EH (cell line): Measurements from ENCODE around the gene TNFRSF11A.

Experiments
- DNase-seq: peaks from one replicate; pipeline ENCODE4 v3.0.0-alpha.2; 2015; ENCODE audit warnings: low read depth

Gene TNFRSF11A

DNA sequence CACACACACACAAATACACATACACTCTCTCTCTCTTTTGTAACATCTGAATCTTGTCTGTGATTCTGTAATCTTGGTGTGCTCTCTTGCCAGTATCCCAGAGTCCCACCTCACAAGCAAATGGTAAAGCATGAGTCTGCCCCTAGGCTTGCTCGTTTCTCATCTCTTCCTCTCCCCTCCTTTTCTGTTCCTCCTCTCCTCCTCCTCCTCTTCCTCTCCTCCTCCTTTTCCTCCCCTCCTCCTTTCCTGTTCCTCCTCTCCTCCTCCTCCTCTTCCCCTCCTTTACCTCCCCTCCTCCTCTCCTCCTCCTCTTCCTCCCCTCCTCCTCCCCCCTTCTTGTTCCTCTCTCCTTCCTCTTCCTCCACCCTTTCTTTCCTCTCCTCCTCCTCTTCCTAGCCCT lies 59.0 kb downstream of the TNFRSF11A start:
- DNase-seq = no peak

DNA sequence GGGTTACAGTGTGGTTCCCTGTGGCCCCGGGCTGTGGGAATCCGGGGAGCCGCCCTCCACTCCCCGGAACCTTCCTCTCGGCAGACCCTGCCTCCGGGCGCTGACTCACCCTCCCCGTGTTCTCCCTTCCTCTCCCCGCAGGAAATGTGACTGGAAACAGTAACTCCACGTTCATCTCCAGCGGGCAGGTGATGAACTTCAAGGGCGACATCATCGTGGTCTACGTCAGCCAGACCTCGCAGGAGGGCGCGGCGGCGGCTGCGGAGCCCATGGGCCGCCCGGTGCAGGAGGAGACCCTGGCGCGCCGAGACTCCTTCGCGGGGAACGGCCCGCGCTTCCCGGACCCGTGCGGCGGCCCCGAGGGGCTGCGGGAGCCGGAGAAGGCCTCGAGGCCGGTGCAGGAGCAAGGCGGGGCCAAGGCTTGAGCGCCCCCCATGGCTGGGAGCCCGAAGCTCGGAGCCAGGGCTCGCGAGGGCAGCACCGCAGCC lies 59.5 kb downstream of the TNFRSF11A start:
- DNase-seq = peak; percentile 23

DNA sequence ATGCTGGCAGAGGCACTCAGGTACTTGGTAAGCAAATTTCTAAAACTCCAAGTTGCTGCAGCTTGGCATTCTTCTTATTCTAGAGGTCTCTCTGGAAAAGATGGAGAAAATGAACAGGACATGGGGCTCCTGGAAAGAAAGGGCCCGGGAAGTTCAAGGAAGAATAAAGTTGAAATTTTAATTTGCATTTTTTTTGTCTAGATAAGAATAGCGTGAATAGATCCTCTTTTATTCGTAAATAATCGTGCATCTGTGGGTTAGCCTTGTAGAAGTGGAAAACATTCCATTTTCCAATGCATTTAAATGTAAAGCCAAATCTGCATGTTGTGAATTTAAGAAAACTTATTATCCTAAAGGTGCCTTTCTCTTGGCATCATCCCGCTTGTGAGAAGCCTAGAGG lies 61.0 kb downstream of the TNFRSF11A start:
- no peak for DNase-seq

DNA sequence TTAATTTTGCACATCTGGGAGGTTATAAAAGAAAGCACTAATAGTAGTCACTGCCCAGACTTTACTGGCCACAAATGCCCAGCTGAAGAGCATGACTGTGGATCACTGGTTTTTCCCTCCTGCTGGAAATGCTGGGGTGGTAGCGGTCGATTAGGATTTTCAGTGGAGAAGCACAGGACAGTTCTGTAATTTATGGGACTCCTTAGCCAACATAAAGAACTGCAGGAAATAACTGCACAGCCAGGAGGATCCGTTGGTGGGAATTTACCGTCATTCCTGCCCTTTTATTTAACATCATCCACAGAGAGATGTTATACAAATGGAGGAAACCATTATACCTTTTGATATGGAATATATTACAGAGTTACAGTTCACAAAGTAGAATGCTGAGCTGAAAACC lies 61.5 kb downstream of the TNFRSF11A start:
- no peak for DNase-seq

DNA sequence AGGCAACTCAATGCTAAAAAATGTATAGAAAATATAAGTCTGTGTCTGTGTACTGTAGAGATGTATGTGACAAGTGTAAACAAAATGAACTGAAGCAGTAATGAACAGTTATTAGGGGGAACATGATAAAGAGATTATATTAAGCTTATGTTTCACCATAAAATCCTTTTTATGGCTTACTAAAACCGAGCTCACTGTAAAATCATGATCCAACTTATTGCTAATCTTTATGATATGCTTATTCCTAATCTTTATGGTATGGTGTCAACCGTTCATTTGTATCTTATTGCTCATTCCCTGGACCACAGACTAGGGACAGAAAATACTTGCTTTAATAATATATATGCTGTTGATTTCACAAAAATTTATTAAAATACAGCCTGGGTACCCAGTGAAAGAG lies 62.1 kb downstream of the TNFRSF11A start:
- no peak for DNase-seq

DNA sequence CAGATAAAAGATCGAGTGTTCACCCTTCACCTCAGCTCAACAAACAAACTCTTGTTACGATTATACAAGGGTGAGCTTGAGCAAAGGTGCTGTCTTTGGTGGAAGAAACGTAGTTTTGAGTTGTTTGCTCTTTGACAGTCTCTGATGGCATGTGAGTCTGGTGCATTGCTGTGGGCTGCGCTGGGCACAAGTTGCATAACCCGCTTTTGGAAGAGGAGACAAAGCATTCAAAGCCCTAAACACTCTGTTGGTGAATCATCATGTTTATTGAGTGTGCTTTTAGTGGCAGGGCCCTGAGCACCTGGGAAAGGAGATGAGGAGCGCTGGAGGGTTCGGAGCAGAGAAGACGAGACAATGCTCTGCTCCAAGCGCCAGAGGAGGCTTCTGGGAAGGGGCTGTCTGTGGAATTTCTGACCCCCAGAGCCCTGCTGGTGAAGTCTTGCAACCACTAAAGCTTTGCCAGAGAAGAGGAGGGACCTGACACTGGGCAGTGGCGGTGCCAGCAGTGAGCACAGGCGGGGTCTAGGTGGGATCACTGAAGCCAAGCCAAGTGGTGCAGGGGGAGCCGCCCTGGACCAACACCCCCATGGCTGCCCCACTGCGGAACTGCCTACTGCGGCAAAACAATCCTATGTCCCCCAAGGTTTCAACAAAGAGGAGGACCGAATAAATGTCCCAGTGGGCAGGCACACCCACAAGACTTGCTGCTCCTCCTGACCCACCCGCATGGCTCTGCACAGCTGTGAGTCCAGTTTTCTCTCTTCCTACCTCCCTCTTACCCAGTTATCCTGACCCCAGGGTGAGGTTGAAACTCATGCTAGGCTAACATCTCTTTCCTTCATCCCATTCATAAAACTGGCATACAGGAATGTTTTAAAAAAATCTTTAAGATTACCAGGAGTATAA lies 64.0 kb downstream of the TNFRSF11A start:
- DNase-seq = no peak

DNA sequence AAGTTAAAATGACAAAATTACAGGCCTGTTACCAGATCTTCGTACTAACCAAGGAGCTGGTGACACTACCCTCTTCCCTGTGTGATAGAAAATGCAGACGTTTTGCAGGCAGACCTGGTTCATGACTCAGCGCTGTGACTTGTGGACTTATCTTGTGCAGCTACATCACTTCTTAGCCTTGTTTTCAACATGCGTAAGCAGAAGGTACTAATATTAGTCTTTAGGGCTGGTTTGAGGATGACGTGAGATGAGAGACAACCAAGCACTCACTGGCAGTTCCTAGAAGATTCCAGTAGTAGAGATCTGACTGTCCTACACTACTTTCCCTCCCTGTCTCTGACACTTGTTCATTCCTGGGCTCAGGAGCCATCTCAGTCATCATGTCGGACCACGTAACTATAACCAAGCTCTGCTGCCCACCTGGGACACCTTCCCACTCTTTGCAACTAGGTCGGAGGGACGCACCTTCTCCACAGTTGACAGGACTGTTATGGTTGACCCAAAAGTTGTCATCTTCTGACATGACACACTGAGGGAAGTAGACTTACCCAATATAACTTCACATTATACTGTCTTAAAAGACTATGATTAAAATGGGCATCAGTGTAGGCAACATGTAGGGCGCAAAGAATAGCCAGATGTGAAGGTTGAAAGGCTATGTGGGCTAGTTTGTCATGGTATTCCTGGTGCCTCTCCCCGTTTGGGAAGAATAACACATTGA lies 64.8 kb downstream of the TNFRSF11A start:
- DNase-seq = no peak

DNA sequence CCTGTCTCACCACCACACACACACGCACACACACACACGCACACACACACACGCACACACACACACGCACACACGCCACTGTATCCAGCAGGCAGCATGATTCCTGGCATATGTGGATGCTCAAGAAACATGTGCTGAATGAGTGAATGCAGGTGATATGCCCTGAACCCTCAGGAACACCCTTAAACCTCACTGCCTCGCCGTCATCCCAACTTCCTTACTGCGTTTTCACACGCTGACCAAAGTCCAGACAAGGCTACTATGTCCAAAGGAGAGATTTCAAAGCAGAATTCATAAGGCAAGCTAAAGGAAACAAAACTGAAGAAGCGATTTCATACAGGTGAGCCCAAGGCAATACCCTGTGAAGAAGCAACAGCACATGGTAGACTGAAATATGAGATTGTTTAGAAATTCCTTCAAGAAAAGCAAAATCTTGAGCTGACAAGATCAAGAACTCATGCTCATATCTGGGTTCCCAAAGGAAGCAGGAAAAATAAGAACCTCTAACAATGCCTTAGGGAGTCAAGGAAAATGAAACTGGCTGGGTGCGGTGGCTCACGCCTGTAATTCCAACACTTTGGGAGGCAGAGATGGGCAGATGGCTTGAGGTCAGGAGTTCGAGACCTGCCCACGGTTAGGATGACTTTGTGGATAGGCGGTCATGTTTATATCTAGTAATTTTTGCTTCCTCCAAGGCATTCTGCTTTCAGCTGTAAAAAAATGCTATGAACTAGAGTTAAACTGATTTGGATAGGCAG lies 69.1 kb downstream of the TNFRSF11A start:
- no peak for DNase-seq

DNA sequence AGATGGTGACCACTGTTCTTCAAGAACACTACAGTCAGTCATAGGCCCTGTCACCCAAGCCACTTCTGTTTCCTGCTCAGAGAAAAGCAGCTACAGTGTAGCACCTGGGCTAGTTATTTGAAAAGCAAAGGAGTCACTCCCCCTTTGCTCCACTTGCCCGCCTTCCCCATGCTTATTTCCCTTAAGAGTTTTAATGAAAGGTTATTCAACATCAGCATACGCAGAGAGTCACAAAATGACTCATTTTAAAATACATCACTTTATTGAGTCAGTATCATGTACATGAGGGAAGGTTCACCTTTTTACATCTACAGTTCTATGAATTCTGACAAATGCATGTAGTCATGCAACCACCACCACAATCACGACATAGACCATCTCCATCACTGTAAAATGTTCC lies 71.3 kb downstream of the TNFRSF11A start:
- DNase-seq = no peak

DNA sequence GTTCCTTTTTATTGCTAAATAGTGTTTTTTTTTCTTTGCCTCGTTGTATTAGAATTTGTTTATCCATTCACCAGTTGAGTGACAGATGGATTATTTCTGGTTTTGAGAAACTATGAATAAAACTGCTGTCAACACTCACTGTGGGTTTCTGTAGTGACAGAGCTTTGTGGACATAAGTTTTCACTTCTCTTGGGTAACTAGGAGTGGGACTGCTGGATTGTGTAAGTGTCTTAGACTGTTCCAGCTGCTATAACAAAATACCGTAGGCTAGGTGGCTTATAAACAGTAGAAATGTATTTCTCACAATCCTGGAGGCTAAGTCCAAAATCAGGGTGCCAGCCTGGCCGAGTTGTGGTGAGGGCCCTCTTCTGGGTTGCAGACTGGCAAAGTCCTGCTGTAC lies 71.9 kb downstream of the TNFRSF11A start:
- no peak for DNase-seq

DNA sequence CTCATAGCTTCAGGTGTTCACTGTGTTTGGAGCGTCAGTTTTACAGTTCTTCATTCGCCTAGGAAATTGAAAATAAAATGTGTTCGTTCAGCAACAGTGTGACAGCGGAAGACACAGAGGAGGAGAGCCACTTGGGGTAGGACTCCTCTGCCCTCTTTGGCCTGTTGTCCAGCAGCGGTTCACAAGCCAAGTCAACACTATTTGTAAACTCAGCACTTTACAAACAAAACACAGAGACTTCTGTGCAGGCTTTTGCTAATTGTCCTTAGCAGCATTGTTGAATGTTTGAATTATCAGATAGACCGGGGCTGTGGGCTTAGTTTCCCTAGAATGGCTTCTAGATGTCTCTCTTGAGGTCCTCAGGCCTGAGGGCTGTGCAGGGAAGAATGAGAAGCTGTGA lies 73.2 kb downstream of the TNFRSF11A start:
- no peak for DNase-seq

DNA sequence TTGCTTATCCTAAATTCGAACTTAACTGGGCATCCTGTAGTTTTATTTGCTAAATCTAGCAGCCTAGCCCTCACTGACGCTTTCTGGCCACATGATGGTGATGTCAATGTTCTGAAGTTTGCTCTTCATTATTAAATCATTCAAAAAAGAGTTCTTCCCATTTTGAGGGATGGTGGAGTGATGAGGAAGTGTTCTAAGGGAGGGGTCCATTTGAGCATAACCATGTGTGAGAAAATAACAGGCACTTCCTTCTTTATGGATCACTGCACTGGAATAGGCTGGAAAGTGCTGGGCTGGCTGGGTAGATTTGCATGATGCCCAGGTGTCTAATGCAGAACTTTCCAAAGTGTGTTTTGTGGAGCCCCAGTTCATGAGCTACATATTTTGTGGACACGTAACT lies 74.2 kb downstream of the TNFRSF11A start:
- no peak for DNase-seq

DNA sequence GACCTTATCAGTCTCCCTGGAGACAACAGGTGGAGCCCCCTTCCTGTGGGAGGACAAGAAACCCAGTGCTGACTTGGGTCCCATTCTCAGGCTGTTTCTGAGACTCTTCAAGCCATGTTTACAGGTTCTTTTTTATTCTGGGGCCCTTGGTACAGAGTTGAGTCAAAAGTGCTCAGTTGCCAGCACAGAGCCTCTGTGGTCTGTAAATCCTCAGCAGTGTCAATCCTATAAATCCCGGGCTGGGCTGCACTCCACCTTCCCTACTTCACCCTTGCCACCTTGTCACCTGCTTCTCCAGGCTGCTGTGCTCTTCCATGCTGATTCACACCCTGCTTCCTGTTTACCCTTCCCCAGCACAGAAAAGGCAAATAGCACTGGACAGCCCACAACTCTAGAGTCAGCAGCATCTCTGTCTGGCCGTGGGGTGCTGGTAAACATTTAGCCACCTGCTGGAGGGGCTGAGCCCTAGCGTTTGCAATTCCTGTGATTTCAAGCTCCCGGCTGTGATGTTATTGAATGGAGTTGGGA lies 74.7 kb downstream of the TNFRSF11A start:
- DNase-seq = no peak

DNA sequence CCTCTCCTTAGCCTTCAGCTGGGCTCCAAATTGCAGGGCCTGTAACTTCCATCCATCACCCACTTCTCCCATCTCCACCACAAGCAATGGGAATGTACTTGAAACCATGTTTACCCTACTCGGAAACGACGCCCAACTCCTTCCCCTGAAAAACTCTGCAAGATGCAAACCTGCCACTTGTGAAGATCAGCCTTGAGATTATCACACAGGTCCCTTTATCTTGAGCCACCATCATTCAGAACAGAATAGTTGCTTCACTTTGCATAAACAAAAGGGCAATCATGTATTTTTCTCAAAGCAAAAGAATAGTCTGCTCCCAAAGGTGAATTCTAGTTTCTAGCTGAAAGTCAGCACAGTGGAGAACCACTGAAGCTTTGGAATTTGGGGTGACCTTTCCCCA lies 75.8 kb downstream of the TNFRSF11A start:
- DNase-seq = no peak

DNA sequence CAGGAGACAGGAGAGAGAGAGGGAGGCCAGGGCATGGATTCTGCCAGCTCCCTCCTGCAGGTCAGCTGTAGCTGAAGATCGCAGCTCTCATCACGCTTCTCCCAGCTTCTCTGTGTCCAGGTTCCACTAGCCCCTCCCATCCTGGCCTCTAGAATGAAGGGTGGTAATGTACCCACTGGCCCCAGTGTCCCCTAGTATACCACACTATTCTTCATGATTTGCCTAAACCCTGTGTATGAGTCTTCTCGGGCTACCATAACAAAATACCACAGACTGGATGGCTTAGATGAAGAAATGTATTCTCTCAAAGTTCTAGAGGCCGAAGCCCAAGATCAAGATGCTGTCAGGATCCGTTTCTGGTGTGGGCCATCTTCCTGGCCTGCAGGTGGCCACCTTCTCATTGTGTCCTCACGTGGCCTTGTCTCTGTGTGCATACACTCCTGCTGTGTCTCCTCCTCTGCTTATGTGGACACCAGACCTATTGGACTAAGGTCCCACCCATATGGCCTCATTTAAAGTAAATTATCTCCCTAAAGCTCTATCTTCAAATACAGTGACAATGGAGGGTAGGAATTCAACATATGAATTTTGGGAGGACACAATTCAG lies 77.3 kb downstream of the TNFRSF11A start:
- DNase-seq = no peak

DNA sequence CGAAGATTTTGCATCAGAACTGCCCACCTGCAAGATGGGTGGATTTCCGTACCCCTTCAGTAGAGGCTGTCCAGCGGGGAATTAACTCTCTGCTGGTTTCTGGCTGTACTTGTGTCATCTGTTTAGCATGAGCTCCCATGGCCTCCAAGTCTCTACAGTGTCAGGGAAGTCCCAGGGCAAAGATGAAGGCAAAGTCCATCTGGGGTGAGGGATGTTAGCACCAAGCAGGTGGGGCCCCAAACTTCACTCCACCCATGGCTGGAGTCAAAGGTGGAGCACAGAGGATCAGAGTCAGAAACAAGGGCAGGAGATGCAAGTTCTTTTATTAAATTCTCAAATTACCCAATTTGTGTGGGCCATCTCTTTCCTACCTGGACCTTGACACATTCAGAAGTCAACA lies 78.0 kb downstream of the TNFRSF11A start:
- DNase-seq = no peak

DNA sequence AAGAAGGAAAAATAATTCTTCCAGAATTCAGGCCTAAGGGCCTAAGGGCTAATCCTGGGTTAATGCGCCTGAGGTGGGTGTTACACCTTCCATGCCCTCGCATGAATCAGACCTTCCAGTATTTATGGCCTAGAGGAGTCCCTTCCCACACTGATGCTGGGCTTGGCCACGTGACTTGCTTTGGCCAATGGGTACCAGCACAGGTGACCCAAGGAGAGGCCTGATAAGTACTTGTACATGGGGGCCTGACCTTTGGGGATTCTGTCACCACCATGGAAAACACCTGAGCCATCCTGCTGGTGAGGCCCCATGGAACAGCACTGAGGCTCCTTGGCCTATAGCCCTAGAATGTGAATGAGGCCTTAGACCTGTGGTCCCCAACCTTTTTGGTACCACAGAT lies 79.8 kb downstream of the TNFRSF11A start:
- no peak for DNase-seq

DNA sequence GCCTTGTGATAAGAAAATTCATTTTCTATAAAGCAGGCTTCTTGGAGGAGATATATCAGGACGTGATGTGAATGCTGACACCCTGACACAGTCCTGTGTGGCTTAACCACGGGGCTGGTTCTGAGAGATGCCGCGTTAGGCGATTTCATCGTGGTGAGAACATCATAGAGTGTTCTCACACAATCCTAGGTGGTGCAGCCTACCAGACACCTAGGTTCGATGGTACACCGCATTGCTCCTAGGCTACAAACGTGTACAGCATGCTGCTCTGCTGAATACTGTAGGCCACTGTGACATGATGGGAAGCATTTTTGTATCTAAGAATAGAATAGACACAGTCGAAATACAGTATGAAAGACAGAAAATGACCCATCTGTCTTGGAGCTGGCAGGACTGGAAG lies 82.5 kb downstream of the TNFRSF11A start:
- no peak for DNase-seq

DNA sequence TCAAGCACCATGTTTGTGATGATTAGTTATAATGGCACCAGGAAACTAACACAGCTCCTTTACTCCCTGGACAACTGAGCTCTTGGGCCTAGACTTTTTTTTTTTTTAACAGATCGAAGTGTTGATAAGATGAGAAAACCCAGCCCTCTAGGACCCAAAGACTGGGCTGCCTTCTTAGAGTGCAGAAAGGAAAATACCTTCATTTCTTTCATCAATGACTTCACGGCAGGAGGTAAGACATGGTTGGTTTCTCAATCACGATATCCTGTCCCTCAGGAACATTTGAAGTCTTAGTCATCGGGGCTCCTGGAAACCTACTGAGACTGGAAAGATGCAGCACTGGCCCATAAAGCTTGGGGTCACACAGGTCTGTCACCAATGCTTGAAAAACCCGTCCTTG lies 84.7 kb downstream of the TNFRSF11A start:
- DNase-seq = no peak

DNA sequence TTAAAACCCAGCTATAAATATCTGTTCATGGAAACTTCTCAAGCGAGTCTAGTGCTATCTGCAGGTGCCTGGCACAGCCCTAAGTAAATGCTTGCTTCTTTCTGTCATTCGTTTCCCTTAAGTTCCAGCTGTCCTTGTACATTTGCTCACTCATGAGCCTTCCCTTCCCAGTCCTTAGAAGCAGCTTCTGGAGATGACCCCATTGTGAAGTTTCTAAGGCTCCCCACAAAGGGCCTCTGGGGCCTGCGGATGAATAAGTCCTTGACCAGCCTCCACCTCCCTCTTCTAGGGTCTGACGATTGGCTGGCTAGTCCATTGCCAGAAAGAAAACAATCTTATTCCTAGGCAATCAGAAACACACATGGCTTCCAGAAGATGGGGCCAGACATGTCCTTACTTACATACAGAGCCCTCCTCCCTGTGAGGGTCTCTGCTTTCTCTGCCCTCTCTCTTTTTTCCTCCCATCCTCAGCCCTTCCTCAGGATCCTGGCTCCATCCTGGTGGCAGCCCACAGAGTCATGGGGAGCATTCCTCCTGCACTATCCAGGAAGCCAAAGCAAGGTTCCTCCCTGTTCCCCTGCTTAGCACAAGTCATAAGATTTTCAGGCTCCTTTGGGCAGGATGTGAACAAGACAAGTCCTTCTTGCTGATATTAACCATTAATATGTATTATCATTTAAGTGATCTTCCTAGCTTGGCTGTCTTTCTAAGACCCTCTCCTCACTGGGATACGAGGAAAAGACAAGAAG lies 87.3 kb downstream of the TNFRSF11A start:
- no peak for DNase-seq

DNA sequence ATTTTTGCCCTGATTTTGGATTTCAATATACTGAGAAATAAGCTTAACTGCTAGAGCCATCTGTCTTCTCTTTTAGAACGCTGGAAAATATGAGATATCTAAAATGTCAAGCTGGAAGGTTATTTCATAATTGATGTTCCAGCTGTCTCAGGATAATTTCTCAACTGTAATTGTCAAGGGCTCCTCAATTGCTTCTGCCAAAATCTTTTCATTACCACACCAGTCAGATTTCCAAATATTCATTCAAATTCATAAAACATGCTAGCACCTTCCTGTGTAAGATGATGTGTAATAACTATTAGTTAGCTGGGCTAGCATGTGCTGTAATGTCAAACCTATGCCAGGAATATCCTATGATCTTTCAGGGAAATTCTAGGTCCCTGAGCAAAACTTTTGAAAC lies 88.1 kb downstream of the TNFRSF11A start:
- no peak for DNase-seq
